Activated T-helper 17 cell treated with anti-CD3 and anti-CD28 coated beads, Interleukin-2, amount 50 U/mL, for 72 hours (primary cell): ENCODE data around the gene CARHSP1. TPM values are rescaled to one million over a fixed set of nuclear protein-coding genes. Genes with fewer than 3 reads are reported as not detected.
A peak's percentile ranks its signal among the peaks of the same experiment; 100 is the strongest.
"Not testable (repeated sequence)": the region's sequence is repeated elsewhere in the genome, so short reads cannot be mapped to it uniquely, and the experiment has no call there.

Experiments
- ATAC-seq: fragments of 150-1000 bp; cut with Tn5 transposase; replicated peaks from 2 replicates; pipeline ENCODE4 v1.10.0; 2021; ENCODE audit warnings: mild to moderate bottlenecking, moderate library complexity
- H3K27ac Mint-ChIP-seq: one replicate; pipeline ENCODE4 v1.8.0; 2022; ENCODE audit warnings: mixed read lengths
- H3K27me3 Mint-ChIP-seq: one replicate; pipeline ENCODE4 v1.8.0; 2022; ENCODE audit warnings: mixed read lengths
- H3K36me3 Mint-ChIP-seq: one replicate; pipeline ENCODE4 v1.8.0; 2022; ENCODE audit warnings: low read depth, mild to moderate bottlenecking, mixed read lengths
- H3K4me1 Mint-ChIP-seq: one replicate; pipeline ENCODE4 v1.8.0; 2022; ENCODE audit warnings: mixed read lengths
- H3K4me3 Mint-ChIP-seq: one replicate; pipeline ENCODE4 v1.8.0; 2022; ENCODE audit warnings: mild to moderate bottlenecking, mixed read lengths
- H3K9me3 Mint-ChIP-seq: one replicate; pipeline ENCODE4 v1.8.0; 2022; ENCODE audit warnings: mixed read lengths
- total RNA-seq, 2 donors: library from RNA; stranded (reverse); gene quantifications; one replicate each; pipeline ENCODE4 v1.2.3, GENCODE V29; 2022

The CARHSP1 gene
- total RNA-seq, 2 donors from 2014 or later = 98.6 to 115 TPM

DNA sequence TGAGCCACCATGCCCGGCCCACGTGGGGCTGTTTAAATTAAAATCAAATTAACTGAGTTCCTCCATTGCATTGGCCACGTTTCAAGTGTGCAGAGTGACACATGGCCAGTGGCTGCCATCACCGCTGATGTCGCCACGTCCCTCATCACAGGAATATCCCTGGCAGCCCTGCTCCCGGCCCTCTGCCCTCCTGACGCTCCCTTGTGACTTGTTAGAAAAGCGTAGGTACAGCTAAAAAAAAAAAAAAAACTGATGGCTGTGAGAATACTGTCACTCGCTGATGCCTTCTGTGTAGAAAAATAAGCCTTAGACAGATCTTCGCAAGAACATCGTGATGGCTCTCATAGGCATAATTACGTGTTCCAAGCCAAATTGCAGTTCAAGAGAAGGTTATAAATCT is 21.7 kb downstream of the CARHSP1 start:
- Mint-ChIP-seq H3K27me3 (no peaks in the 10 kb centered on the region), H3K4me3 (no peak overlapping the region), H3K27ac (no peak overlapping the region), H3K4me1 (peaks cover 19% of the 10 kb centered on the region), H3K36me3 (peaks cover 91% of the 10 kb centered on the region), H3K9me3 (no peaks in the 10 kb centered on the region)
- no peak for ATAC-seq

GRCh38 chr16:8846401-8846932 is 22.3 kb downstream of the CARHSP1 start:
- Mint-ChIP-seq H3K4me1 (peaks cover 22% of the 10 kb centered on the region), H3K27me3 (no peaks in the 10 kb centered on the region), H3K36me3 (peaks cover 88% of the 10 kb centered on the region), H3K27ac (no peak overlapping the region), H3K4me3 (no peak overlapping the region), H3K9me3 (no peaks in the 10 kb centered on the region)
- ATAC-seq = no peak

DNA sequence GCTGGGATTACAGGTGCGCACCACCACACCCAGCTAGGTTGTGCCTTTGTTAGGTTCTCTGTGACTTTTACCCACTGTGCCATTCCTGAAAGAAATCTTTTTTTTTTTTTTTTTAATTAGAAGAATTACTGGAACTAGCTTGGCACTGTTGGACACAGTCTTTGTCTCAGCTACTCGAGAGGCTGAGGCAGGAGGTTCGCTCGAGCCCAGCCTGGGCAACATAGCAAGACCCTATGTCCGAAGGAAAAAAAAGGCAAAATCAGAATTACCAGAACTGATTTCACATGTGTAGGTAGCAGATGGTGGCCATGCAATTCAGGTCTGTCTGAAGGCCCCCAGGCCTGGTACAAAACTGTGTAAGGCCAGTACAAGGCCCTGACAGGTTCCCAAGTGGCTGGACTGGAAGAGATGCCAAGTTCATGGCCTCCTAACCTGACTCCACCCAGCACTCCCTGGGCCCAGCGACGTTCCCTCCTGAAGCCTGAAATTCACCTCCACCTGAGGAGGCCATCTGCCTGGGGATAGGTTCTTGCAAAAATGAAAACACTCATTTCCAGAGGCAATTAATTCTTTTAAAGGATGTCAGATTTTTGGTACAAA is 23.0 kb downstream of the CARHSP1 start:
- Mint-ChIP-seq H3K36me3 (peaks cover 81% of the 10 kb centered on the region), H3K27ac (no peak overlapping the region), H3K4me3 (no peak overlapping the region), H3K9me3 (no peaks in the 10 kb centered on the region), H3K27me3 (no peaks in the 10 kb centered on the region), H3K4me1 (peaks cover 20% of the 10 kb centered on the region)
- no peak for ATAC-seq

GRCh38 chr16:8843296-8843695 is 25.5 kb downstream of the CARHSP1 start:
- not testable (repeated sequence) for H3K4me3 Mint-ChIP-seq, H3K27ac Mint-ChIP-seq, H3K27me3 Mint-ChIP-seq, H3K9me3 Mint-ChIP-seq, ATAC-seq
- Mint-ChIP-seq H3K4me1 (peaks cover 11% of the 10 kb centered on the region), H3K36me3 (peaks cover 57% of the 10 kb centered on the region)

- peak overlapping the region; percentile 22 for H3K27ac Mint-ChIP-seq
- not testable (repeated sequence) for H3K27me3 Mint-ChIP-seq, H3K9me3 Mint-ChIP-seq, ATAC-seq, H3K4me3 Mint-ChIP-seq
- H3K36me3 Mint-ChIP-seq = peaks cover 45% of the 10 kb centered on the region
- H3K4me1 Mint-ChIP-seq = peaks cover 11% of the 10 kb centered on the region
These were observed 26.8 kb downstream of the CARHSP1 start for GRCh38 chr16:8842016-8842415.

DNA sequence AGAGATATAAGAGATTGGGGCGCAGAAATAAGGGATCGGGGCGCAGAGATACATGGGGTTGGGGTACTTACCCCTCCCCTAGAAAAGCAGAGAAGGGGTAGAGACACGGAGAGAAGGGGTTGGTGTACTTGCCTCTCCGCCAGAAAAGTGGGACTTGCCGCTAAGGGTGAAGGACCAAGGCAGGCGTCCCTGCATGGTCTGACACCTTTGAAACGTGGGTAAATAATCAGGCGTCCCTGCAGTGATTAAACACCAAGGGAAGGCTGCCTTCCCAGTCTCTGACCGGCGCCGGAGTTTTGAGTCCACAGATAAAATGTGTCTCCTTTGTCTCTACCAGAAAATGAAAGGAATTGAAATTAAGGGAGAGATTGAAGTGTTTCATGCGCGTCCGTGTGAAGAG is 31.2 kb downstream of the CARHSP1 start:
- ATAC-seq = not testable (repeated sequence)

GRCh38 chr16:8836797-8837196 is 32.0 kb downstream of the CARHSP1 start:
- H3K4me3 Mint-ChIP-seq, H3K4me1 Mint-ChIP-seq, ATAC-seq, H3K27ac Mint-ChIP-seq, H3K27me3 Mint-ChIP-seq, H3K9me3 Mint-ChIP-seq: not testable (repeated sequence)
- peaks cover 14% of the 10 kb centered on the region for H3K36me3 Mint-ChIP-seq

More for the DNA sequence above, 31.2 kb downstream of the CARHSP1 start:
- Mint-ChIP-seq H3K36me3 (peaks cover 14% of the 10 kb centered on the region), H3K4me1 (peaks cover 13% of the 10 kb centered on the region)
- H3K4me3 Mint-ChIP-seq, H3K9me3 Mint-ChIP-seq, H3K27me3 Mint-ChIP-seq, H3K27ac Mint-ChIP-seq: not testable (repeated sequence)

DNA sequence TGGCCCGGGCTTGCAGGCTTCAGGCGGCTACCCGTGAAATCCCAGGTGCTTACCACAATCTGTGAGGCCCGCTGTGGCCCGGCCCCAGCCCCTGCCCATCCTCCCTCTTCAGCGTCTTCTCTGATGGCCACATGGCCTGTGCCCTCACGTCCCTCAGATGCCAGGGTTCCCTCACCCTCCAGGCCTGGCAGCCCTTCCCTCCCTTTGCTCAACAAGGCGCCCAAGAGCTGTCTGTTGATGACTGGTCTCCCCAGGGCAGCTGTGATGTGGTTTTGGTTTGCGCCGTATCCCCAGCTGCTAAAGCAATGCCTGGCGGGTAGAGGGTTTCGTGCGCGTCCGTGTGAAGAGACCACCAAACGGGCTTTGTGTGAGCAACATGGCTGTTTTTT is 36.1 kb downstream of the CARHSP1 start:
- Mint-ChIP-seq H3K4me3 (no peak overlapping the region), H3K36me3 (peaks cover 53% of the 10 kb centered on the region), H3K27ac (peak overlapping the region; percentile 58), H3K27me3 (no peaks in the 10 kb centered on the region), H3K9me3 (no peaks in the 10 kb centered on the region), H3K4me1 (peaks cover 6% of the 10 kb centered on the region)
- ATAC-seq = no peak

- Mint-ChIP-seq H3K27ac (no peak overlapping the region), H3K36me3 (peaks cover 54% of the 10 kb centered on the region)
- ATAC-seq = no peak
These were observed 36.7 kb downstream of the CARHSP1 start for GRCh38 chr16:8831871-8832716.

DNA sequence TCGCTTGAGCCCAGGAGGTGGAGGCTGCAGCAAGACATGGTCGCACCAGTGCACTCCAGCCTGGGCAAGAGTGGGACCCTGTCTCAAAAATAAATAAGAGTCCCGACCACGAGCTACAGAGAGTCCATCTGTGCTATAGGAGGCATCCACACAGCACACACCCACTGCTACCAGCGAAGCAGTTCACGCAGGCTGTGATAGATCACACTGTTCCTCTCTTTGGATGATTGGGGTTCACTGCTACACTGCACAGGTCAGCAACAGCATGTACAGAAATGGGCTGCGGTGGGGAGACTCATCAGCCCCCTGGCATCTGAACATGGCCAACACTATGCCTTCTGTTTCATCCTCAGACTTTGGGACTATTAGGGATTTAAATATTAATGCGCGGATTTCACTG is 37.4 kb downstream of the CARHSP1 start:
- ATAC-seq = no peak
- H3K4me3 Mint-ChIP-seq = no peak overlapping the region

More at GRCh38 chr16:8831871-8832716, 36.7 kb downstream of the CARHSP1 start:
- H3K9me3 Mint-ChIP-seq = no peaks in the 10 kb centered on the region
- peaks cover 6% of the 10 kb centered on the region for H3K4me1 Mint-ChIP-seq
- no peak overlapping the region for H3K4me3 Mint-ChIP-seq
- H3K27me3 Mint-ChIP-seq = no peaks in the 10 kb centered on the region

DNA sequence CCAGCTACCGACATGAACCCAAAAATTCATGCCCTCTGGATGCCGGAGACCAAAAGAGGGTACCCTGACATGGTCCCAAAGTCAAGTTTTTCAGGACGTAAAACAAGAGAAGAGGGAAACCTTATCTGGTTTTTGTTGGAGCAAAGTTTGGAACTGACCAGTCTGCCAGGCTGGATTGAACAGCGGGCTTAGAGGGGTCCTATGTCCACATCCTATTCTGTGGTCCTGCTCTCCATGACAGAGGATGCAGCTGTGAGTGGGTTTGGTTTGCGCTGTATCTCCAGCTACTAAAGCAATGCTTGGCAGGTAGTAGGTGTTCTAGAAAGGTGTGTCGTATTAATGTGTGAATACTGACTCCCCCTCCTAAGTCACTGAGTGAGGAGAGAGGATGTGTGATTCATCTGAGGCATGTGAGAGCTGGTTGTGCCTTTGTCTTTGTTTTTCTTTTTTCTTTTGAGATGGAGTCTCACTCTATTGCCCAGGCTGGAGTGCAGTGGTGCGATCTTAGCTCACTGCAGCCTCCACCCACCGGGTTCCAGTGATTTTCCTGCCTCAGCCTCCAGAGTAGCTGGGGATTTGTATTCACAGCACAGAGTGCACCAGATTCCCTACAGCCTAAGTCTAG is 40.2 kb downstream of the CARHSP1 start:
- ATAC-seq = no peak
- Mint-ChIP-seq H3K36me3 (peaks cover 85% of the 10 kb centered on the region), H3K4me3 (no peak overlapping the region), H3K9me3 (no peaks in the 10 kb centered on the region), H3K27me3 (no peaks in the 10 kb centered on the region), H3K4me1 (peaks cover 2% of the 10 kb centered on the region), H3K27ac (no peak overlapping the region)

More for the DNA sequence above, 37.4 kb downstream of the CARHSP1 start:
- no peak overlapping the region for H3K27ac Mint-ChIP-seq
- H3K27me3 Mint-ChIP-seq = no peaks in the 10 kb centered on the region
- peaks cover 6% of the 10 kb centered on the region for H3K4me1 Mint-ChIP-seq
- no peaks in the 10 kb centered on the region for H3K9me3 Mint-ChIP-seq
- peaks cover 61% of the 10 kb centered on the region for H3K36me3 Mint-ChIP-seq

DNA sequence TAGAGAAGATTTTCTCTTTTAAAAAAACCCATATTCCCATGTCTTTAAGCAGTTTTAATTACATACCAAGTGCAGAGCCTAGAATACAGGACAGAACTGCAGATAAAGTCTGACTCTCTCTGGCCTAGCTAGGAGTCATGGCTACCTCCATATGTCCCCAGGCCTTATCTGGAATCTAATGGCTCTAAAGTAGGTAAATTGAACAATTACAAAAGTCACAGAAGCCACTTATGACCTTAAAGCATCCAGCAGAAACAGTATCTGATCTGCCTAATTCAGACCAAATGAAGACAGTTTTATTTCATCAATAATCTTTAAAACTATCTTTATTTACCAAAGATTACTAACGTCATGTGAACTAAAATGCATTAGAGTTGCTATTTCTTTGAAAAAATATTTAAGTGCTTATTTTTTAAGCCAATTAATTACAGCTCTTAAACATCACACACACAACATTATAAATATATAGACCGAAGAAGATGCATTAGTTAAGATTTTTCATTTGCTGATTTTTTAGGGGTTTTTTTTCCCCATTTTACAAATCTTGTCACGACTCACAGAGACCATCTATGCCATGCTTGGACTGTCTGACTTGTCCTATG is 42.4 kb downstream of the CARHSP1 start:
- no peak for ATAC-seq
- Mint-ChIP-seq H3K36me3 (peaks cover 90% of the 10 kb centered on the region), H3K27me3 (no peaks in the 10 kb centered on the region), H3K9me3 (no peaks in the 10 kb centered on the region), H3K4me3 (no peak overlapping the region), H3K4me1 (peaks cover 5% of the 10 kb centered on the region), H3K27ac (no peak overlapping the region)

DNA sequence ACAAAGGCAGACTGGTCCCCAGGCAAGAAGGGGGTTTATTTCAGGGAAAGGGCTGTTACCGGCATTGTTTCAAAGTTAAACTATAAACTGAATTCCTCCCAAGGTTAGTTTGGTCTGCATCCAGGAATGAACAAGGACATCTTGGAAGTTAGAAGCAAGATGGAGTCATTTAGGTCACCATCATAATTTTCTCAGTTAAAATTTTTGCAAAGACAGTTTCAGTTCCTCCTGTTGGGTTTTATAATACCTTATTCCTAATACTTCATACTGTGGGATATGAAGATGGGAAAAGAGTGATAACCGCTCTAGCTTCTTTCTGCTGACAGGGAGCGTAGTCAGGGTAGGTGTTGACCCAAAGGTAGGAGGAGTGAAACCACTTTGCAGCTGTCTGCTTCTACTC is 46.4 kb downstream of the CARHSP1 start:
- Mint-ChIP-seq H3K4me3 (no peak overlapping the region), H3K27me3 (no peaks in the 10 kb centered on the region), H3K27ac (peak overlapping the region; percentile 82), H3K9me3 (no peaks in the 10 kb centered on the region), H3K4me1 (peaks cover 5% of the 10 kb centered on the region), H3K36me3 (peaks cover 94% of the 10 kb centered on the region)
- ATAC-seq = no peak

DNA sequence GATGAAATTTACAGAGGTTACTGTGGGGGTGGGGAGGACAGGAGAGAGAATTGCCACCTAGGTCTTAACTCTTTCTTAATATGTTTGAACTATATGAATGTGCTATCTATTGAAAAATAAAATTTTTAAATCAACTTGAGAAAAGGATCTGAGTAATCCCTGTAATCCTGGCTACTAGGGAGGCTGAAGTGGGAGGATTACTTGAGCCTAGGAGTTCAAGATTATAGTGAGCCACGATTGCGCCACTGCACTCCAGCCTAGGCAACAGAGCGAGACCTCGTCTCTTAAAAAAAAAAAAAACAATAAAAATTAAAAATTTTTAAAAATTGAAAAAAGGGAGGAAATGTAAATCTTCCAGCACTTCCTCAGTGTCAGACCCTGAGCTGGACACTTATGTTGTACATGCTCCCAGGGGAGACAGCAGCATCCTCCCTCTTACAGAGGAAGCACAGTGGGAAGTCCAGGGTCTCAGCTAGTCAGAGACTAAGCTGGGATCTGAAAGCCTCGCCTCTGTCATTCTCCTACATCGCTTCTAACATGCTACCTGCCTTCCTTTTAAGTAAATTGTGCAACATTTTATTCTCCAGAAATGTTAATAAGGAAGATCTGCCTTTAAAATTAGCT is 49.3 kb downstream of the CARHSP1 start:
- no peaks in the 10 kb centered on the region for H3K9me3 Mint-ChIP-seq
- H3K36me3 Mint-ChIP-seq = peaks cover 99% of the 10 kb centered on the region
- no peaks in the 10 kb centered on the region for H3K27me3 Mint-ChIP-seq
- no peak for ATAC-seq
- H3K27ac Mint-ChIP-seq = no peak overlapping the region
- peaks cover 14% of the 10 kb centered on the region for H3K4me1 Mint-ChIP-seq
- no peak overlapping the region for H3K4me3 Mint-ChIP-seq
